HCT116 (cell line): ENCODE measurements around the gene DYDC2. TPM values are rescaled to one million over a fixed set of nuclear protein-coding genes. Genes with fewer than 3 reads are reported as not detected.

Source experiments
- ATAC-seq: fragments of 200-7000 bp; cut with Tn5 transposase; 2 replicates; pipeline ENCODE4 v1.9.1; 2020; ENCODE audit warnings: mild to moderate bottlenecking, moderate library complexity
- BruUV-seq: library from RNA; stranded (reverse); fragments of 400-500 nt; replicated peaks from 2 replicates; lab custom pipeline; 2021; lab: Mats Ljungman, UMichigan
- CTCF ChIA-PET: fragments of 300-600 bp; sonication (Branson Sonifier 250); formaldehyde crosslinking; loops from one replicate; lab custom pipeline; 2021; ENCODE audit warnings: antibody characterized with exemption; lab: Charles Lee
- POLR2A ChIA-PET: fragments of 300-600, 350-600 bp; sonication (Branson Sonifier 250); formaldehyde crosslinking; loops from one replicate; lab custom pipeline; 2021; ENCODE audit warnings: antibody characterized with exemption; lab: Charles Lee
- RAD21 ChIA-PET, 2 experiments: fragments of 300-600 bp; sonication (Branson Sonifier 250); formaldehyde crosslinking; loops; one replicate each; lab custom pipeline; 2023; ENCODE audit warnings: low total read pairs in 2 of 2; ENCODE audit not compliant: uncharacterized antibody in 2 of 2, unreplicated experiment in 2 of 2, low non-redundant PET in 1 of 2; lab: Charles Lee
- DNase-seq: peaks from one replicate; pipeline ENCODE4 v3.0.0-alpha.2; 2010; ENCODE audit warnings: low read depth, low spot score
- H2AFZ ChIP-seq: fragments of 200-600 bp; shearing (Covaris generic), sonication (generic); 2 replicates; pipeline ENCODE4 v1.6.1; 2017; ENCODE audit warnings: low read depth, mixed run types, mixed read lengths, antibody characterized with exemption, low read length; ENCODE audit not compliant: poor library complexity, severe bottlenecking
- H3K27ac ChIP-seq: 2 replicates; pipeline ENCODE4 v1.5.1; 2012; ENCODE audit warnings: low read depth, low read length
- H3K27me3 ChIP-seq: fragments of 200-600 bp; sonication (generic); 2 replicates; pipeline ENCODE4 v1.6.1; 2016; ENCODE audit warnings: mixed run types, low read length, mixed read lengths; ENCODE audit not compliant: insufficient read depth
- H3K36me3 ChIP-seq, 2 experiments: fragments of 200-500 bp in 1 of 2; fragments of 200-600 bp in 1 of 2; sonication (Bioruptor generic) in 1 of 2; sonication (generic) in 1 of 2; 2 replicates each; pipeline versions ENCODE4 v1.5.1 to v1.6.1; 2014 to 2016; ENCODE audit warnings: low read length in 2 of 2, inconsistent platforms in 1 of 2, mixed read lengths in 1 of 2, mixed run types in 1 of 2; ENCODE audit not compliant: insufficient read depth in 2 of 2, control insufficient read depth in 1 of 2
- H3K4me1 ChIP-seq, 2 experiments: fragments of 200-600 bp in 1 of 2; sonication (generic) in 1 of 2; 2 replicates each; pipeline versions ENCODE4 v1.5.1 to v1.6.1; 2012 to 2017; ENCODE audit warnings: low read length in 2 of 2, inconsistent platforms in 1 of 2, mild to moderate bottlenecking in 1 of 2, mixed read lengths in 1 of 2, mixed run types in 1 of 2, moderate library complexity in 1 of 2; ENCODE audit not compliant: insufficient read depth in 2 of 2, control insufficient read depth in 1 of 2
- H3K4me2 ChIP-seq: fragments of 200-600 bp; sonication (generic); 2 replicates; pipeline ENCODE4 v1.6.1; 2017; ENCODE audit warnings: mixed run types, low read length, mixed read lengths
- H3K4me3 ChIP-seq, 2 experiments: fragments of 200-600 bp in 1 of 2; sonication (generic) in 1 of 2; replicated peaks in 1 of 2; 2 replicates each; pipeline ENCODE4 v1.5.1; 2011 to 2016; ENCODE audit warnings: low read length in 2 of 2, control low read depth in 1 of 2, low read depth in 1 of 2, mild to moderate bottlenecking in 1 of 2, mixed read lengths in 1 of 2, mixed run types in 1 of 2
- H3K79me2 ChIP-seq: fragments of 200-600 bp; sonication (generic); 2 replicates; pipeline ENCODE4 v1.6.1; 2017; ENCODE audit warnings: mild to moderate bottlenecking, mixed run types, low read length, moderate library complexity, mixed read lengths; ENCODE audit not compliant: insufficient read depth
- H3K9ac ChIP-seq: fragments of 200-600 bp; sonication (generic); 2 replicates; pipeline ENCODE4 v1.6.1; 2016; ENCODE audit warnings: low read length, mixed read lengths
- H3K9me2 ChIP-seq: fragments of 200-600 bp; sonication (generic), shearing (Covaris generic); 2 replicates; pipeline ENCODE4 v1.6.1; 2017; ENCODE audit warnings: mixed run types, mild to moderate bottlenecking, moderate library complexity; ENCODE audit not compliant: insufficient read depth
- H3K9me3 ChIP-seq, 2 experiments: fragments of 200-500 bp in 1 of 2; fragments of 200-600 bp in 1 of 2; sonication (Bioruptor generic) in 1 of 2; sonication (generic) in 1 of 2; 2 replicates each; pipeline ENCODE4 v1.6.1; 2014 to 2017; ENCODE audit warnings: low read length in 2 of 2, mixed read lengths in 2 of 2, inconsistent platforms in 1 of 2, low read depth in 1 of 2, mild to moderate bottlenecking in 1 of 2, mixed run types in 1 of 2, moderate library complexity in 1 of 2; ENCODE audit not compliant: control insufficient read depth in 1 of 2, insufficient read depth in 1 of 2
- H4K20me1 ChIP-seq: fragments of 200-600 bp; sonication (generic), shearing (Covaris generic); 2 replicates; pipeline ENCODE4 v1.6.1; 2017; ENCODE audit warnings: mixed run types, mild to moderate bottlenecking, moderate library complexity; ENCODE audit not compliant: insufficient read depth
- CBX3 ChIP-seq: IDR thresholded peaks from 2 replicates; pipeline ENCODE4 v1.6.1; 2012; ENCODE audit warnings: low read depth
- CEBPB ChIP-seq: IDR thresholded peaks from 2 replicates; pipeline ENCODE4 v1.6.1; 2012; ENCODE audit warnings: low read depth
- ELF1 ChIP-seq: IDR thresholded peaks from 2 replicates; pipeline ENCODE4 v1.6.1; 2012; ENCODE audit warnings: low read depth, borderline replicate concordance
- EZH2phosphoT487 ChIP-seq: fragments of 200-600 bp; IDR thresholded peaks from 2 replicates; pipeline ENCODE4 v1.6.1; 2018; ENCODE audit warnings: antibody characterized with exemption, borderline replicate concordance
- JUND ChIP-seq: IDR thresholded peaks from 2 replicates; pipeline ENCODE4 v1.6.1; 2012
- REST ChIP-seq: IDR thresholded peaks from 2 replicates; pipeline ENCODE4 v1.6.1; 2012; ENCODE audit warnings: low read depth
- SRF ChIP-seq: IDR thresholded peaks from 2 replicates; pipeline ENCODE4 v1.6.1; 2012; ENCODE audit warnings: low read depth
- ZBTB33 ChIP-seq: IDR thresholded peaks from 2 replicates; pipeline ENCODE4 v1.6.1; 2011; ENCODE audit warnings: mild to moderate bottlenecking, low read length, moderate library complexity; ENCODE audit not compliant: insufficient replicate concordance; ENCODE audit errors: extremely low read depth
- ZNF274 ChIP-seq: fragments of 200-500 bp; sonication (Bioruptor generic); IDR thresholded peaks from 2 replicates; pipeline ENCODE4 v1.6.1; 2014; ENCODE audit warnings: mild to moderate bottlenecking, low read depth, low read length, inconsistent platforms
- intact Hi-C: fragments of 100-400 bp; cut with micrococcal nuclease; formaldehyde crosslinking; loops from 2 replicates; pipeline ENCODE4 v1.10.0; 2022
- total RNA-seq: library from RNA; stranded (reverse); gene quantifications from one replicate; pipeline ENCODE4 v1.2.1, GENCODE V29; 2021; ENCODE audit not compliant: unreplicated experiment

Gene DYDC2
- total RNA-seq, 1 experiment from 2014 or later, result not detected

GRCh38 chr10:80344912-80345311 lies 11.7 kb upstream of the DYDC2 start:
- Histone ChIP-seq H3K9me2 (no peaks in the 10 kb centered on the region), H3K4me1 (no peaks in the 10 kb centered on the region), H3K27me3 (no peaks in the 10 kb centered on the region), H3K79me2 (no peaks in the 10 kb centered on the region), H3K27ac (no peak overlapping the region), H4K20me1 (no peaks in the 10 kb centered on the region), H3K4me2 (no peak overlapping the region), H3K9me3 (no peaks in the 10 kb centered on the region), H3K36me3 (no peaks in the 10 kb centered on the region), H2AFZ (no peak overlapping the region), H3K4me3 (no peak overlapping the region), H3K9ac (no peak overlapping the region)
- BruUV-seq, result no TSS peak
- no peak for ATAC-seq
- no peak for TF ChIP-seq ZBTB33
- TF ChIP-seq REST, result no peak
- TF ChIP-seq EZH2phosphoT487, result no peak
- TF ChIP-seq CEBPB, result no peak
- TF ChIP-seq JUND, result no peak
- no peak for TF ChIP-seq ELF1
- no peak for TF ChIP-seq SRF
- no peak for TF ChIP-seq ZNF274
- no peak for TF ChIP-seq CBX3
- intact Hi-C loops, result no loop called here
- ChIA-PET RAD21 (no interaction called here), POLR2A (no interaction called here), CTCF (no interaction called here)
- DNase-seq, result no peak
